Measurements from ENCODE around the gene SPATA24.
"Not testable (repeated sequence)": the region's sequence is repeated elsewhere in the genome, so short reads cannot be mapped to it uniquely, and the experiment has no call there.

Gene SPATA24

DNA sequence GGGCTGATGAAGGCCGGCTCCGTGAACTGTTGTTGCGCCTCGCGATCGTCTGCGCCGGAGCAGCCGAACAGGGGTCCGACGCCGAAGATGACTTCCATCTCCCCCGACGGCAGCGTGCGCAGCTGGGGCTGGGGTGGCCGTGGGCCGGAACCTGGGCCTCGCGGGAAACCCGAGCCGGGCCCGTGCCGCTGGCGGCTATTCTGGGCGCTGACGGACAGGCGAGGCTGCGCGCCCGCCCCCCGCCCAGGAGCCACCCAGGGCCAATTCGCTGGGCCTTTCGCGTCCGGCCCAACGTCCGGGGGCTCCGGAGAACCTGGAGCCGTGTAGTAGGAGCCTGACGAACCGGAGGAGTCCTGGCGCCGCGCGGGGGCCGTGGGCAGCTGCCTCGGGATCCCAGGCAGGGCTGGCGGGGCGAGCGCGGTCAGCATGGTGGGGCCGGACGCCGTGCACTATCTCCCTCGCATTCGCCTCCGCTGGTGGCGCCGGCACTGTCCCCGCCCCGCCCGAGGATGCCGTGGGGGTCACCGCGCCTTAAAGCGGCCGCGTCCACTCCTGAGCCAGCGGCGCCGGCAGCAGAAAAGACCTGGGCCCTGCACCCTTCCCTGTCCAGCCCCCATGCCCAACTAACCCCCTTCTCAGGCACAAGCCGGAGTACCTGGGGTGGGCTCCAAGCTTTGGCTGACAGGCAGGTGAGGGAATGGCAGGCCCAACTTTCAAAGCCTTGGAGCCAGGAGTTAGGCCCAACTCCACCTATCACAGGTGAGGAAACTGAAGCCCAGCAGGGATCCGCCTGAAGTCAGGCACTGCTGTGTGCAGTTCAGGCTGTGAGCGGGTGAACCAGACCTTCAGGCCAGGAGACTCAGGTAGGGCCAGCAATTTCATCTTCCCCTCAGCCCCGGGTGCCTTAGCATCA lies 9.0 kb downstream of the SPATA24 start, which contains the start of gene PROB1:
TSS of gene PROB1 (minus strand) at position 451 of the 913 bp plus-strand sequence. CDS start at position 428, 23 bp downstream.
- DNase-seq = no peak
- TF ChIP-seq GATA1 (IDR thresholded peaks at IDR 0.05; ENCODE audit: low read depth, low read length) (no peak), POLR2A (IDR thresholded peaks at IDR 0.05; ENCODE audit: low read length) (no peak)

GRCh38 chr5:139394123-139394653 lies 9.7 kb downstream of the SPATA24 start:
- TF ChIP-seq GATA1 (IDR thresholded peaks at IDR 0.05; ENCODE audit: low read depth, low read length) (no peak), POLR2A (IDR thresholded peaks at IDR 0.05; ENCODE audit: low read length) (no peak)
- DNase-seq = peak; percentile 12 to 27

GRCh38 chr5:139393497-139394122 lies 10.3 kb downstream of the SPATA24 start:
- TF ChIP-seq GATA1 (IDR thresholded peaks at IDR 0.05; ENCODE audit: low read depth, low read length) = no peak
- TF ChIP-seq POLR2A (IDR thresholded peaks at IDR 0.05; ENCODE audit: low read length) = no peak
- DNase-seq = no peak

DNA sequence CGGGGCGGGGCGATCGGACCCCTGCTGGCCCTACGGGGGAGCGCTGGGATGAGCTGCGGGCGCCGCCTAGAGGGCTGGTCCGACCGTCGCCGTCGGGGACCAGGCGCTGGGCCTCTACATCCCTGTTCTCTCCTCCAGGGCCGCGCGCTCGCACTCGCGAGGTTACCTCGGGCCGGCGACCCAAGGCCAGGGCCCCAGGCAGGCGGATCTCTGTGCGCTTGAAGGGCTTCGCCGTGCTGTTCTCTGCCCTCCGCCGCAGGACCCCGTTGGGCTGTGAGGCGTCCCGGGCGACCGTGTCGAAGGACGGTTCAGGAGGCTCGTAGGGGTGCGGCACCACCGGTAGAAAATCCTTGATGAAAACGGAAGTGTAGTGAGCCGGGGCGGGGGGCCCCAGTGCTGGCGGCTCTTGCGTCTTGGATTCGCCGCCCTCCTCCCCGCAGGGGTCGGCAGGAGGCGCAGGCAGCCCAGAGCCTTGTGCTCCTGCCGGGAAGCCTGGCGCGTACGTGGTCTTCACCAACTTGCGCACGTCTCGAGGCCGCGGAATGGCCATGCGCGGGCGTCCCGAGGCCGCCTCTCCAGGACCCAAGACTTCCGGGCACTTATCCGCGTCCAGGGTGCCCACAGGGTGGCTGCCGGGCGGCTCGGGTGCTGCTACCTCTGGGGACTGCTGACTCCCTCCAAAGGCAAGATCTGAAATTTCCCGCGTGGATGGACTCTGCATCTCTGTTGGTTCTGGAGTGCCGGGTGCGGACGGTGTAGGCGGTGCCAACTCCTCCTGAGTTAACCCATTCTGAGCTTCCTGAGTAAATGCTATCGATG lies 11.0 kb downstream of the SPATA24 start:
- peak; percentile 74 to 77 for DNase-seq
- no peak for TF ChIP-seq POLR2A (IDR thresholded peaks at IDR 0.05; ENCODE audit: low read length)
- no peak for TF ChIP-seq GATA1 (IDR thresholded peaks at IDR 0.05; ENCODE audit: low read depth, low read length)

- no peak for DNase-seq
- TF ChIP-seq GATA1 (IDR thresholded peaks at IDR 0.05; ENCODE audit: low read depth, low read length) (no peak), POLR2A (IDR thresholded peaks at IDR 0.05; ENCODE audit: low read length) (no peak)
These were observed 11.6 kb downstream of the SPATA24 start for GRCh38 chr5:139392324-139392677.

- TF ChIP-seq GATA1 (IDR thresholded peaks at IDR 0.05; ENCODE audit: low read depth, low read length) = no peak
- TF ChIP-seq POLR2A (IDR thresholded peaks at IDR 0.05; ENCODE audit: low read length) = no peak
- no peak for DNase-seq
These were observed 12.1 kb downstream of the SPATA24 start for GRCh38 chr5:139391570-139392323.

DNA sequence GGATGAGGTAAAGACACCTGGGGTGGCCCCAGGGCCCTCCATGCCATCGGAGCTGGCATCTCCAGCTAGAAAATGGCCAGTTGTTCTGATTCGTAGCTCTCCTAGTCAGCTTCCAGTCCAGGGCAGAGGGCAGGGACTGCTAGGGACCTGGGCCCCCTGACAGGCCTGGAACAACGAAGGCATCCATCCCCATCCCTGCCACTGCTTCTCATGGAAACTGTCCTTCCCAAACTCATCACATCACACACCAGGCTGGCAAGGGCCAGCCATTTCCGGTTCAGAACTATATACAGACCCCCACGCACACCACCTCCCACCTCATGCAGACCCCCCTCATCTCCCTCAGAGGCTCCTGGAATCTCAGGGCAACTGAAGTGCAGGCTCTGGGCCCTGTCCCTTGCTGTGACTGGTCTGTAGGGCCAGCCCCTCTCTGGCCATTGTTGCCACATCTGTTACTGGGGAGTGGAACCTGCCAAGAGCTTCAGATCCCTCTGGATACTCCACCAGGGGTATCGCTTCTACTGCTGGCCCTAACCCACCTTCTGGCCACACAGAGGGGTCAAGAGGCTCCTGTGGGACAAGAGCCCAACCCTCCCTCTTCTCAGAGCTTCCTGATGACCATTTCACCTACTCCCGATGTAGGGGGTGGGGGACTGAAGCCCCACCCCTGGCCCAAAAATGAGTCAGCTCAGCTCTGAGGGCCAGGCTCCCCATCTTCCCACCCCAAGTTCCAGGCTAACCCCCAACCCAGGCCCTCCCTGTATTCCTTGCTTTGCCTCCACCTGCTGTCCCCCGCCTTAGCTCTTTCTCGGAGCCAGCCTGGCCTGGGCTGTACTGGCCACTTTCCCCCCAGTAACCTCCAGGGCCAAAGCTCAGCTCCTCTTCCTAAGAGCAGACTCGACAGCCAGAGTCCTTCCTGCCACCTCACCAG lies 13.0 kb downstream of the SPATA24 start:
- no peak for DNase-seq

GRCh38 chr5:139389701-139390638 lies 13.9 kb downstream of the SPATA24 start, which contains the start of gene MZB1:
MZB1 (minus strand) TSS chr5:139389913; CDS start chr5:139389856, 57 bp downstream.
- no peak for DNase-seq
- no peak for TF ChIP-seq GATA1 (IDR thresholded peaks at IDR 0.05; ENCODE audit: low read depth, low read length)
- no peak for TF ChIP-seq POLR2A (IDR thresholded peaks at IDR 0.05; ENCODE audit: low read length)

More for the DNA sequence above, 13.0 kb downstream of the SPATA24 start:
- TF ChIP-seq POLR2A (IDR thresholded peaks at IDR 0.05; ENCODE audit: low read length) (no peak), GATA1 (IDR thresholded peaks at IDR 0.05; ENCODE audit: low read depth, low read length) (no peak)

DNA sequence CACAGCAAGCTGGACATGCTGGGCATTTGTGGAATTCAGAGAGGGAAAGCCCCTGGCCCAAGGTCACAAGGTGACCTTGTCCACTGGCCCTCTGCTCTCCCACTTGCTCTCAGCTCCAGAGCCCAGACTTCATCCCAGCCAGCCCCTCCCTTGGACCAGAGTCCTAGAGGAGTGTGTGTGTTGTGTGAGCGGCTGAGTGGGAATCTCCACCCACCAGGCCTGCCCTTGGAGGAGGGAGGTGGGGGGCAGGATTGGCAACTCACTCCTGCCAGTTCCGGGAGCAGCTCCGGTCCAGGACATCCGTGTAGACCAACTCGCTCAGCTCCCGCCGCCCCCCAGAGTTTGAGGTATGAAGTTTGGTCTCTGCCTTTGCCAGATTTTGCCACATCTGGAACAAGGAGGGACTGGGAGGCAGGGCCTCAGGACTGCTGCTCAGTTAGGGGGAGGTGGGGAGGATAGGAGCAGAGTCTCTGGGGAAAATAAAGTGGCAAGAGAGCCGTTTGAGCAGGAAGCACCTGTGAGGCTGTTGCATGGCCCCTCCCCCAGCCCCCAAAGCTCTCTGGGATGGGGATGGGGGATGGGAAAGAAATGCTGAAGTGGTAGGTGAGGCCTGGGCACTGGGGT lies 15.6 kb downstream of the SPATA24 start:
- TF ChIP-seq GATA1 (IDR thresholded peaks at IDR 0.05; ENCODE audit: low read depth, low read length) (no peak), POLR2A (IDR thresholded peaks at IDR 0.05; ENCODE audit: low read length) (no peak)
- DNase-seq = no peak

- no peak for DNase-seq
- TF ChIP-seq POLR2A (IDR thresholded peaks at IDR 0.05; ENCODE audit: low read length) (no peak), GATA1 (IDR thresholded peaks at IDR 0.05; ENCODE audit: low read depth, low read length) (no peak)
These were observed 16.2 kb downstream of the SPATA24 start for GRCh38 chr5:139387611-139388197.

DNA sequence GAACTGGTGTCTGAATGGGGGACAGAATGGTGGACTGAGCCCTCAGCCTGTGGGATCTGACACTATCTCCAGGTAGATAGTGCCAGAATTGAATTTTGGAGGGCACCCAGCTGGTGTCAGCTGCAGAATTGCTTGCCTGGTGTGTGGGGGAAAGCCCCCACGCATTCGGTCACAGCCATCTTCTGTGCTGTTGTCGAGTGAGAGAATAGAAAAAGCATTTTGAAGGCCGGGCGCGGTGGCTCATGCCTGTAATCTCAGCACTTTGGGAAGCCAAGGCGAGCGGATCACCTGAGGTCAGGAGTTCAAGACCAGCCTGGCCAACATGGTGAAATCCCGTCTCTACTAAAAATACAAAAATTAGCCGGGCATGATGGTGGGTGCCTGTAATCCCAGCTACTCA lies 16.9 kb downstream of the SPATA24 start:
- not testable (repeated sequence) for DNase-seq

All from erythroblast (primary cell).